DOHH2 (cell line): ENCODE data around the gene MAGOH.

ENCODE experiments used
- EZH2phosphoT487 ChIP-seq: fragments of 200-600 bp; sonication (generic); IDR thresholded peaks from 2 replicates; pipeline ENCODE4 v1.6.1; 2017; ENCODE audit warnings: borderline replicate concordance, mild to moderate bottlenecking, antibody characterized with exemption, low read length, moderate library complexity, mixed read lengths
- TF ChIP-seq, protein P1 (sequence below): fragments of 200-600 bp; sonication (generic); IDR thresholded peaks from one replicate; pipeline ENCODE4 v1.5.1; 2014; ENCODE audit warnings: antibody characterized with exemption, mild to moderate bottlenecking, low read depth, low read length; ENCODE audit not compliant: poor library complexity, severe bottlenecking

DNA sequence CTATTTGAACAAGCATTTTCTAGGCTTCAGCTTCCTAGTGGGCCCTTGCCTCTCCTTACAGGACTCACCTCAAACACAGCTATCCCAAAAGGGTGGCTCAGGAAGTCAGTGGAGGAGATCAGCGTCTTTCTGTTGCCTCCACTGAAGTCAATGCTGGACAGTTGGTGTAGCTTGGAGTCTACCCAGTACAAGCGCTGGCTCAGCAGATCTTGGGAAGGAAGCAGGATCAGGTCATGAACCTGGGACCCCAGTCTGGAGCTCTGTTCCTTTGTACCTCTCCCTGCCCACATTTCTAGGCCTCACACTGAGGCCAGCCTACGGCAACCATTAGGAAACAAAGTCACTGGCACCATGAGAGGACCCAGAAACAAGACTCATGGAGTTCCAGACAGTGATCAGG is 23.7 kb upstream of the MAGOH start:
- TF ChIP-seq, protein P1, sequence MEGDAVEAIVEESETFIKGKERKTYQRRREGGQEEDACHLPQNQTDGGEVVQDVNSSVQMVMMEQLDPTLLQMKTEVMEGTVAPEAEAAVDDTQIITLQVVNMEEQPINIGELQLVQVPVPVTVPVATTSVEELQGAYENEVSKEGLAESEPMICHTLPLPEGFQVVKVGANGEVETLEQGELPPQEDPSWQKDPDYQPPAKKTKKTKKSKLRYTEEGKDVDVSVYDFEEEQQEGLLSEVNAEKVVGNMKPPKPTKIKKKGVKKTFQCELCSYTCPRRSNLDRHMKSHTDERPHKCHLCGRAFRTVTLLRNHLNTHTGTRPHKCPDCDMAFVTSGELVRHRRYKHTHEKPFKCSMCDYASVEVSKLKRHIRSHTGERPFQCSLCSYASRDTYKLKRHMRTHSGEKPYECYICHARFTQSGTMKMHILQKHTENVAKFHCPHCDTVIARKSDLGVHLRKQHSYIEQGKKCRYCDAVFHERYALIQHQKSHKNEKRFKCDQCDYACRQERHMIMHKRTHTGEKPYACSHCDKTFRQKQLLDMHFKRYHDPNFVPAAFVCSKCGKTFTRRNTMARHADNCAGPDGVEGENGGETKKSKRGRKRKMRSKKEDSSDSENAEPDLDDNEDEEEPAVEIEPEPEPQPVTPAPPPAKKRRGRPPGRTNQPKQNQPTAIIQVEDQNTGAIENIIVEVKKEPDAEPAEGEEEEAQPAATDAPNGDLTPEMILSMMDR = no peak
- no peak for TF ChIP-seq EZH2phosphoT487
